Activated CD4-positive, alpha-beta T cell treated with anti-CD3 and anti-CD28 coated beads, Interleukin-2, Interleukin-4, amounts not matched to agents 100 ng/mL and 50 ng/mL, durations not matched to agents 16 hours and 8 hours (primary cell): ENCODE results near the gene FANCL.
"Not testable (repeated sequence)": the region's sequence is repeated elsewhere in the genome, so short reads cannot be mapped to it uniquely, and the experiment has no call there.

ENCODE experiments used
- DNase-seq: peaks from one replicate; pipeline ENCODE4 v3.0.0-alpha.2; 2020; ENCODE audit warnings: low spot score

The FANCL gene

DNA sequence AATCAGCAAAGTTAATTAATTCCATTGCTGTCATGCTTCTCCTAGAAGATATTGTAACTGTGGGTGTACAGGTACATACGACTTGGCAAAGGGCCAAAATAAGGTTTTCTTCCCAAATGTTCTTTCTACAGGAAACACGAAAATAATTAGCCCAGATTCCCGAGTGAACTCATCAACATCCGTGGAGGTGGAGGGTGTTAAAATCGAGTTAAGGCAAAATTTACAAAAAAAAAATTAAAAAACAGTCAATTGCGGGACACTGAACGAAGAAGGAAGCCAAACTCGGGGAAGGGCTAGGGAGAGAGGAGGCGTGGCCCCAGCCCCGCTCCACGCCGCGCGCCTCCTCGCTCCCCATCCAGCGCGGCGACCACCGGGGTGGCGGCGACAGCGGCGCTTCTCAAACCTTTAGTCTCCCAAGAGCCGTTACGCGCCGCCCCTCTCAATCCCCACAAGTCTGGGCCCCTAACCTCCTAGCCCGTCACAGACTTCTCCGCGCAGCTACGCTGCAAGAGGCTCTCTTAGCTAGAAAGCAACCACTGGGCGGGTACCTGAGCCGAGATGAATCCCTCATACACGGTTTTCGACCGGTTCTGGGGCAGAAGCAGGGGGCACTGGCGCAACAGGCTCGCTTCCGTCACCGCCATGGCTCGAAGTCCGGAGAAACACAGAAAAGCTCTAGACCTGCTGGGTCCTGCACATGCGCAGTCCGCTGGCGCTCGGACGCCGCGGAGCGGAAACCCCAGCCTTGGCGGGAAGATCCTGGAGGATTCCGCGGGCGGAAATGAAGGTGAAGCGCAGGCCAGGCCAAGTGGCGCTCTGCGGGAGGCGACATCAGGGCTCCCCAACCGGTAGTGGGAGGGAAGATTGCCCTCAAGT is at the start of gene FANCL:
Gene FANCL (minus strand): TSS at position 656 of the 876 bp plus-strand sequence. CDS start 12 bp downstream, at position 644.
- DNase-seq, result peak; percentile 88

DNA sequence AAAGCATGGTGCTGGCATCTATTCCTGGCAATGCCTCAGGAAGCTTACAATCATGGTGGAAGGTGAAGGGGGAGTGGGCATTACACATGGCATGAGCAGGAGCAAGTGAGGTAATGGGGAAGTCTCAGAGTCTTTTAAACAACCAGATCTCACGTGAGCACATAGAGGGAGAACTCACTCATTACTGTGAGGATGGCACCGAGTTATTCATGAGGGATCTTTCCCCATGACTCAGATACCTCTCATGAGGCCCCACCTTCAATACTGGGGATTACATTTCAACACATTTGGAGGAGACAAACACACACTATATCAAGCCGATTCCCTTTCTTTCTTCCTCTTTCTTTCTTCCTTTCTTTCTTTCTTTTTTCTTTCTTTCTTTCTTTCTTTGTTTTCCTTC is 47.9 kb upstream of the FANCL start:
- DNase-seq, result no peak

DNA sequence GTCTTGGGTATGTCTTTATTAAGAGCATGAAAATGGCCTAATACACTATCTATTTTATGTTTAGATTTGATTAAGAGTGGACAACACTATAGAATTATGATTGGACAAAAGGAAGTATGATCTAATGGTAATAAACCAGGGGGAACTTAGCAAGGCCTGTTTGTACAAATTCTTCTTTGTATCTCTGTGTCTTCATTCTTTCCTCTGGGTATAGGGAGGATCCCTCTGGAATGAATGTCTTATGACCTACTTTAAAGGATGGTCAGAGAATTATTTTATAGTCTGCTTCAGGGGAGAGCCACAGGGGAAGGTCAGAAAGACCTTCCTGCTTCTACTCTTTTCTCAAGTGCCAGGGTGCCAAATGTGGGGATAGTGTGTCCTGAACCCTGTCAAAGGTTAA is 42.8 kb upstream of the FANCL start:
- DNase-seq, result no peak

DNA sequence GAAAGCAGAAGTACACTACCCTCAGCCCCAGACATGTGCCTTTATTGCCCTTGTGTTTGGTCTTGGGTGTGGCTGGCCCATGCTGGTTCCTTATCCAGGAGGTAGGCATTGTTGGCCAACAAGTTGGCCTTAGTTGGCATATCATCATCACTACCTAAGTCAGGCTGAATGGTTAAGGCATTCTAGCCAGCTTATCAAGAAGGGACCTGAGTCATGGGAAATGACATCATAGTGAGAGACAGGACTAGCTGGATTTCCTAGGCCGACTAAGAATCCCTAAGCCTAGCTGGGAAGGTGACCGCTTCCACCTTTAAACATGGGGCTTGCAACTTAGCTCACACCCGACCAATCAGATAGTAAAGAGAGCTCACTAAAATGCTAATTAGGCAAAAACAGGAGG is 34.0 kb upstream of the FANCL start:
- DNase-seq, result not testable (repeated sequence)

DNA sequence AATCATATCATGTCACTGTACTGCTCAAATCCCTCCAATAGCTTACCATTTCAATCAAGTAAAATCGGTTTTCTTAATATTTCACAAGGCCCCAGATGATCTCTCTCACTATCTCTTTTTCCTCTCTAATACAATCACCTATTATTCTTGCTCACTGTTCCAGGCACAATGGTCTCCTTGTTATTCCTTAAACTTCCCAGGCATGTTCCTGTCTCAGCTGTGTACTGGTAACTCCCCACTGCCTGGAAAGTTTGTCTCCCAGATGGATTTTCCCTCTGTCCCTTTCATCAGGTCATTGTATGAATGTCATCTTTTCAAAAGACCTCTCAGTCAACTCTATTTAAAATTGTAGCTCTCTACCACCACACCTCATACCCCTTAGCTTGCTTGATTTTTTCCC is 30.7 kb upstream of the FANCL start:
- no peak for DNase-seq

DNA sequence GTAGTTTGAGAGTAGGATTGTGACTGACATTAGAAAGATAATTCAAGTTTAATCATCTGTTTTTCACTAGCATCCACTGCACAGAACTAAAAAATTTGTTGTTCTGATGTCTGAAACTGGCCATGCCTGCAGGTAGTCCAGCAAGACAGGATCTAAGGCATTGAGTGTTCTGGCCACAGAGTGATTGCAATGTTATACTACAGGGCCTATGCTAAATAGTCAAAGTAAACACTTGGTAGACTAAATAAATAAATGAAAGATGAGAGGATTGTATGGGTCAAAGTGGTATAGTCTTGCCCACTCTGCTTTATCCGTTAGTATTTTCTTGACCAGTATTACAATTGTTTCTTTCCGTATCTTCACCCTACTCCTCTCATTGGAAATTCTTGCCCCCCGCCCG is 27.6 kb upstream of the FANCL start:
- no peak for DNase-seq

- DNase-seq, result no peak
Observed at GRCh38 chr2:58266211-58266610, 25.1 kb upstream of the FANCL start.

DNA sequence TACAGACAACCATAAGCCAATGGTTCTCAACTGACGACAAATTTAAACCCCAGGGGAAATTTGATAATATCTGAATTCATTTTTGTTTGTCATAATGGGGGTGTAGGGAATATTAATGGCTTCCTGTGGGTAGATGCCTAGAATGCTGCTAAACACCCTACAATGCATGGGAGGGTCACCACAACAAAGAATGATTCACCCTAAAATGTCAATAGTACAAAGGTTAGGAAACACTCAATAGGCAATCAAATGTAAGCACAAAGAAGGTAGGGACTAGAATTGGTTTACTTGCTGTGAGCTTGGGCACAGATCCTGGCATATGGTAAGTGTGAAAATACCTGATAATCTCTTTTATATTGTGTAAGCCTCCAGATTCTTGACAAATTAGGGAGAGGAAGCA is 20.1 kb upstream of the FANCL start:
- no peak for DNase-seq

- peak; percentile 49 for DNase-seq
Observed at GRCh38 chr2:58258456-58258855, 17.3 kb upstream of the FANCL start.

DNA sequence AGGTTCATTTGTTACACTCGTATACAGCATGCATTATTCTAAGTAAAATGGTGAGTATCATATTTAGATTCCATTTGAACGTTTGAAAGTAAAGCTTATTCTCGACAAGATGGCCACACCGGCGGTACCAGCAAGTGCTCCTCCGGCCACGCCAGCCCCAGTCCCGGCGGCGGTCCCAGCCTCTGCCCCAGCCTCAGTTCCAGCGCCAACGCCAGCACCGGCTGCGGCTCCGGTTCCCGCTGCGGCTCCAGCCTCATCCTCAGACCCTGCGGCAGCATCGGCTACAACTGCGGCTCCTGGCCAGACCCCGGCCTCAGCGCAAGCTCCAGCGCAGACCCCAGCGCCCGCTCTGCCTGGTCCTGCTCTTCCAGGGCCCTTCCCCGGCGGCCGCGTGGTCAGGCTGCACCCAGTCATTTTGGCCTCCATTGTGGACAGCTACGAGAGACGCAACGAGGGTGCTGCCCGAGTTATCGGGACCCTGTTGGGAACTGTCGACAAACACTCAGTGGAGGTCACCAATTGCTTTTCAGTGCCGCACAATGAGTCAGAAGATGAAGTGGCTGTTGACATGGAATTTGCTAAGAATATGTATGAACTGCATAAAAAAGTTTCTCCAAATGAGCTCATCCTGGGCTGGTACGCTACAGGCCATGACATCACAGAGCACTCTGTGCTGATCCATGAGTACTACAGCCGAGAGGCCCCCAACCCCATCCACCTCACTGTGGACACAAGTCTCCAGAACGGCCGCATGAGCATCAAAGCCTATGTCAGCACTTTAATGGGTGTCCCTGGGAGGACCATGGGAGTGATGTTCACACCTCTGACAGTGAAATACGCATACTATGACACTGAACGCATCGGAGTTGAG is 10.4 kb upstream of the FANCL start:
- not testable (repeated sequence) for DNase-seq

GRCh38 chr2:58241546-58241864 is 380 bp upstream of the FANCL start:
- no peak for DNase-seq

DNA sequence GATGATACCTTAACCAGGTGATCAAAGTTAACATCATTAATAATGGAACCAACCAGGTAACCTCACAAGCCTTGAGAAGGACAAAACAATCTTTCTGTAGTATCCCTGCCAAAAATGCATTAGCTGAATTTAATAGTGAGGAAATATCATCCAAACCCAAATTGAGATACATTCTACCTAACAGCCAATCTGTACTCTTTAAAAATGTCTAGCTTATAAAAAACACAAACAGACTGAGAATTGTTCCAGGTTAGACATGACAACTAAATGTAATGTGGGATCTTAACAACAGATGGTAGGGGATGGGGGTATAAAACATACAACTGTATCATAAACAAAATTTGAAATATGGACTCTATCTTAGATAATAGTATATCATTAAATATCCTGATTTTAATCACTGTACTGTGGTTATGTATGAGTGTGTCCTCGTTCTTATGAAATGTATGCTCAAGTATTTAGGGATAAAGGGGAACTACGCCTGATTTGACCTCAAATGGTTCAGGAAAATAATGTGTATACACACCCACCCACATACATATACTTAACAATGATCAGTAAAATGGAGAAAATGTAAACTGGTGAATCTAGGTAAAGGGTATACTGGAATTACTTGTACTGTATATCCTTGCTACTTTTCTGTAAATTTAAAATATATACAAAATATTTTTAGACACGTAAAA is 1.7 kb downstream of the FANCL start:
- DNase-seq, result no peak

DNA sequence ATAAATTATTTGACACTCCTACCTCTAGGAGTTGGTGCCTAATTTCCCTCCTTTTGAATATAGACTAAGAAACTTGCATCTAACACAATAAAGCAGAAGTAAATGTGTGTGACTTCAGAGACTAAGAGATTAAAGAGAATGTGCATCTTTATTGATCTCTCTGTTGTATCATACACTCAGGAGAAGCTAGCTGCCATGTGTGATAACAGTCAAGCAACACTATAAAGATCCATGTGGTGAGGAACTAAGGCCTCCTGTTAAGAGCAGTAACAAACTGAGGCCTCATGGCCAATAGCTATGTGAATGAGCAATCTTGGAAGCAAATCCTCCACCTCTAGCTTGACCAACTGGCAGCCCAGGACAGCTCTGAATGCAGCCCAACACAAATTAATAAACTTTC is 3.4 kb downstream of the FANCL start:
- DNase-seq, result no peak

DNA sequence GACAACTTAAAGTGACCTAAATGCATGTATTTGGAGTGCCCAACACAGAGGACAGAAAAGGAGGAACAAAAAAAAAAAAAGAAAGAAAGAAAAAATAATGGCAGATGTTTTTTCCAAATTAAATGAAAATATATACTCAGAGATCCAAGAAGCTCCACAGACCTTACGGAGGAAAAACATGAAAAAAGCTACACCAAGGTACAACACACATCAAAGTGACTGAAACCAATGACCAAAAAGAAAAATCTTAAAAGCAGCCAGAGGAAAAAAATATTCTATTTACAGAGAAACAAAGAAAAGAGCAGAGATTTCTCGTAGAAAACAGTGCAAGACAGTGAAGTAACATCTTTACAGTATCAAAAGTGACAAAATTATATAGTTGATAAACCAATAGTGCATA is 5.1 kb downstream of the FANCL start:
- no peak for DNase-seq

DNA sequence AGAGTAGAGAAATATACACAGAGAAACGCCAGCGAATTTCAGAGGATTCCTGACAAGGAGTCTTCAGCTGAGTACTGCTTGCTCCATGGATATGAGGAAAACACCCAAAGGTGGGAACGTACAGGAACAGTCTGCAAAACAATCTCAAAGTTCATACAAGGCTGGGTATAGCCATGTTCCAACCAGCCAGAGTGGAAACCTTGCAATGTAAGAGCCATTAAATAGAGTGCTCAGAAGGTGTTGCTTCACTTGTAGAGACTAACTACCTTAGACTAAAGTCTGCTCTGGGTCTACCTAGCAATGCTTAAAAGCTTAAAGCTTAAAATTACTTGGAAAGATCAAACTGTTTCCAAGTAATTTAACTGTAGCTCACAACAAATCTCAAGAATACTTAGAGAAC is 6.0 kb downstream of the FANCL start:
- no peak for DNase-seq

DNA sequence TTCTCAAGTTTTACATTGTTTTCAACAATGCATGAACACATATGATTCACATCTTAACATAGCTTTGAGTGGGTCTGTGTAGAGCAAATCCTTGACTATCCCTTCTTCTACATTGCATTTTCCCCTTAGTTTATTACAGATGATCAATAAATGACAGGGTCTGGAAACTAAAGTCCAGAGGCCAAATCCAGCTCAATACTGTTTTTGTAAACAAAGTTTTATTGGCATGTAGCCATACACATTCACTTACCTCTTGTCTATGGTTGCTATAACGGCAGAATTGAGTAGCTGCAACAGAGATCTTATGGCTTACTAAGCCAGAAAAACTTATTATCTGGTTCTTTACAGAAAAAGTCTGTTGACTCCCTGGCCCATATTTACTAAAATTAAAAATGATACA is 12.8 kb downstream of the FANCL start:
- no peak for DNase-seq

- DNase-seq, result no peak
Observed at GRCh38 chr2:58227171-58227917, 13.8 kb downstream of the FANCL start.

GRCh38 chr2:58221909-58222308 is 19.2 kb downstream of the FANCL start:
- no peak for DNase-seq

GRCh38 chr2:58215429-58215828 is 25.7 kb downstream of the FANCL start:
- no peak for DNase-seq

- not testable (repeated sequence) for DNase-seq
Observed at GRCh38 chr2:58210951-58211568, 30.1 kb downstream of the FANCL start.

GRCh38 chr2:58207189-58207588 is 33.9 kb downstream of the FANCL start:
- DNase-seq, result no peak
